ENCODE data around the gene ABCG1. TPM values are rescaled to one million over a fixed set of nuclear protein-coding genes. Genes with fewer than 3 reads are reported as not detected.

ABCG1 gene
- total RNA-seq, 1 experiment from 2014 or later: 0.51 TPM

- DNase-seq (ENCODE audit: low read depth): no peak
These were observed 85.9 kb downstream of the ABCG1 start for GRCh38 chr21:42304556-42305454.

- DNase-seq (ENCODE audit: low read depth): no peak
These were observed 86.8 kb downstream of the ABCG1 start for GRCh38 chr21:42305707-42306147.

GRCh38 chr21:42306366-42307035 is 87.6 kb downstream of the ABCG1 start:
- DNase-seq (ENCODE audit: low read depth): no peak

- DNase-seq (ENCODE audit: low read depth): no peak
These were observed 88.2 kb downstream of the ABCG1 start for GRCh38 chr21:42307106-42307505.

GRCh38 chr21:42308161-42308913 is 89.4 kb downstream of the ABCG1 start:
- DNase-seq (ENCODE audit: low read depth): no peak

GRCh38 chr21:42308914-42309752 is 90.2 kb downstream of the ABCG1 start:
- no peak for DNase-seq (ENCODE audit: low read depth)

GRCh38 chr21:42309753-42310213 is 90.8 kb downstream of the ABCG1 start:
- DNase-seq (ENCODE audit: low read depth): peak; percentile 64

- no peak for DNase-seq (ENCODE audit: low read depth)
These were observed 91.6 kb downstream of the ABCG1 start for GRCh38 chr21:42310411-42311001.

- no peak for DNase-seq (ENCODE audit: low read depth)
These were observed 92.2 kb downstream of the ABCG1 start for GRCh38 chr21:42311160-42311559.

GRCh38 chr21:42311816-42312625 is 93.1 kb downstream of the ABCG1 start:
- no peak for DNase-seq (ENCODE audit: low read depth)

GRCh38 chr21:42312626-42313104 is 93.7 kb downstream of the ABCG1 start:
- no peak for DNase-seq (ENCODE audit: low read depth)

- peak; percentile 42 for DNase-seq (ENCODE audit: low read depth)
These were observed 94.6 kb downstream of the ABCG1 start for GRCh38 chr21:42313501-42313969.

- DNase-seq (ENCODE audit: low read depth): no peak
These were observed 95.8 kb downstream of the ABCG1 start for GRCh38 chr21:42314616-42315295.

GRCh38 chr21:42315296-42315891 is 96.5 kb downstream of the ABCG1 start, which contains the start of gene TFF3:
Gene TFF3, minus strand, starts transcription at chr21:42315409. Its CDS starts 35 bp downstream, at chr21:42315374.
- peak; percentile 64 for DNase-seq (ENCODE audit: low read depth)

GRCh38 chr21:42316891-42317290 is 98.0 kb downstream of the ABCG1 start:
- DNase-seq (ENCODE audit: low read depth): no peak

GRCh38 chr21:42317341-42317741 is 98.4 kb downstream of the ABCG1 start:
- no peak for DNase-seq (ENCODE audit: low read depth)

- no peak for DNase-seq (ENCODE audit: low read depth)
These were observed 99.1 kb downstream of the ABCG1 start for GRCh38 chr21:42317826-42318746.
